ENCODE data around the gene CFAP68. TPM values are rescaled to one million over a fixed set of nuclear protein-coding genes. Genes with fewer than 3 reads are reported as not detected.

Gene CFAP68
- total and polyA plus RNA-seq, 12 donors = 26.6 to 80.4 (median 43.3) TPM

DNA sequence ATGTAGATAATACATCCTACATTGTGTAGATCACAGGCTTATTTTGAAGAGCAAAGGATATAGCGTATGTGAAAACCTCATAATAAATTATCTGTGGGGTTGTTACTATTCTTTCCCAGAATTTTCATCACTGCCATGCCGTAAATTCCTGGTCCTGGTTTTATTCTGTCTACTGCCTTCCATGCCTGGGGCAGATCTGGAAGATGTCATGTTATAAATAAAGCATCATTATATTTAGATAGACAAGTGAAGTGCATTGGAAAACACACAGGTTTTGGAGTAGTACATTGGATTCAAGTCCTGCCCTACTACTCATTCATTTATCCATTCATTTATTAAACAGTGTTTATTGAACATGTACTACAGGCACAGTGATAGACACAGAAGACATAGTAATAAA is 41.6 kb downstream of the CFAP68 start:
- intact Hi-C loops (cut with DNase I) = loop anchor here in 1 of 2 donors (10.0 kb wide), 1 partner anchor 46 kb away; the partner anchor contains the start of genes ALG9, CFAP68 and FDXACB1
- TF ChIP-seq CTCF (IDR thresholded peaks at IDR 0.05) (no peak), POLR2A (IDR thresholded peaks at IDR 0.05) (no peak)
- no peak for DNase-seq
- 45 to 89% (median 66%) methylated on average over 2 of the region's 2 CpGs for WGBS, 4 donors
- H3K27ac ChIP-seq = no peak overlapping the region
- H3K9me3 ChIP-seq (replicated peaks in 1 of 3) = no peaks in the 10 kb centered on the region
- H3K27me3 ChIP-seq = no peaks in the 10 kb centered on the region
- no peaks in the 10 kb centered on the region for H3K36me3 ChIP-seq (replicated peaks in 1 of 2)
- no peak overlapping the region for H3K4me3 ChIP-seq
- H3K4me1 ChIP-seq (replicated peaks in 1 of 2) = peaks cover 12 to 16% of the 10 kb centered on the region in 2 donors

- WGBS, 4 donors = 82 to 92% (median 87%) methylated on average over 7 of the region's 7 CpGs
- intact Hi-C loops (cut with DNase I) = loop anchor here in 1 of 2 donors (10.0 kb wide), 1 partner anchor 47 kb away; the partner anchor contains the start of genes ALG9, CFAP68 and FDXACB1
- Histone ChIP-seq H3K27ac (no peak overlapping the region), H3K4me1 (replicated peaks in 1 of 2) (peaks cover 15 to 22% of the 10 kb centered on the region in 2 donors), H3K4me3 (no peak overlapping the region), H3K27me3 (no peaks in the 10 kb centered on the region), H3K36me3 (replicated peaks in 1 of 2) (no peaks in the 10 kb centered on the region), H3K9me3 (replicated peaks in 1 of 3) (no peaks in the 10 kb centered on the region)
- no peak for TF ChIP-seq CTCF (IDR thresholded peaks at IDR 0.05)
- TF ChIP-seq POLR2A (IDR thresholded peaks at IDR 0.05) = no peak
- no peak for DNase-seq
These were observed 42.3 kb downstream of the CFAP68 start for GRCh38 chr11:111921541-111922230.

DNA sequence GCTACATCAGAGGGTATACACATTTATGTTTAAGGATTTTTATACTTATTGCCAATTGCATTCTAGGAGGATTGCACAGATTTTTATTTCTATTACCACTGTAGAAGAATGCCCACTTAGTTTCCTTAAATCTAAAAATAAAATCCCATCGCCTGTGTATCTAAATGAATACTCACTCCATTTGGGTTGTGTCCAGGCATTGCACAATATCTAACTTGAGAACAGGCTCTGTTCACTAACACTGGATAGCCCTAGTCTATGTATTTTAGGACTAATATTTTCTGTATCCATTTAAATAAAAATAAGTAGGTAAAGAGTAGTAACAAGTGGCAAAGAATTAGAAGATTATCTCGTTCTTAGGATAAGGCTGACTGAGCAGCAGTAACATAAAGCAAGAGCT is 43.5 kb downstream of the CFAP68 start:
- WGBS, 4 donors = 1 to 15% (median 13%) methylated on average over 2 of the region's 2 CpGs
- intact Hi-C loops (cut with DNase I) = loop anchor here in 1 of 2 donors (10.0 kb wide), 1 partner anchor 48 kb away; the partner anchor contains the start of genes ALG9, CFAP68 and FDXACB1
- H3K4me1 ChIP-seq (replicated peaks in 1 of 2) = peaks cover 15 to 28% of the 10 kb centered on the region in 2 donors

More for the DNA sequence above, 43.5 kb downstream of the CFAP68 start:
- peak in 5 of 7 donors; percentile 75 to 88 (median 80) for DNase-seq
- peak overlapping the region in 4 of 5 donors; percentile 46 to 76 (median 55) for H3K27ac ChIP-seq
- TF ChIP-seq POLR2A (IDR thresholded peaks at IDR 0.05) = no peak
- no peak for TF ChIP-seq CTCF (IDR thresholded peaks at IDR 0.05)
- H3K4me3 ChIP-seq = no peak overlapping the region
- no peaks in the 10 kb centered on the region for H3K27me3 ChIP-seq
- H3K9me3 ChIP-seq (replicated peaks in 1 of 3) = no peaks in the 10 kb centered on the region
- no peaks in the 10 kb centered on the region for H3K36me3 ChIP-seq (replicated peaks in 1 of 2)
